GM20000 (cell line): ENCODE measurements around the gene DOC2A.

Source experiments
- DNase-seq: peaks from one replicate; pipeline ENCODE4 v3.0.0; 2012; ENCODE audit warnings: low spot score
- TF ChIP-seq, protein P1 (sequence below): IDR thresholded peaks from 2 replicates; pipeline ENCODE4 v1.5.1; 2012; ENCODE audit warnings: mild to moderate bottlenecking, control low read depth; ENCODE audit errors: extremely low read depth, missing control alignments

The DOC2A gene

DNA sequence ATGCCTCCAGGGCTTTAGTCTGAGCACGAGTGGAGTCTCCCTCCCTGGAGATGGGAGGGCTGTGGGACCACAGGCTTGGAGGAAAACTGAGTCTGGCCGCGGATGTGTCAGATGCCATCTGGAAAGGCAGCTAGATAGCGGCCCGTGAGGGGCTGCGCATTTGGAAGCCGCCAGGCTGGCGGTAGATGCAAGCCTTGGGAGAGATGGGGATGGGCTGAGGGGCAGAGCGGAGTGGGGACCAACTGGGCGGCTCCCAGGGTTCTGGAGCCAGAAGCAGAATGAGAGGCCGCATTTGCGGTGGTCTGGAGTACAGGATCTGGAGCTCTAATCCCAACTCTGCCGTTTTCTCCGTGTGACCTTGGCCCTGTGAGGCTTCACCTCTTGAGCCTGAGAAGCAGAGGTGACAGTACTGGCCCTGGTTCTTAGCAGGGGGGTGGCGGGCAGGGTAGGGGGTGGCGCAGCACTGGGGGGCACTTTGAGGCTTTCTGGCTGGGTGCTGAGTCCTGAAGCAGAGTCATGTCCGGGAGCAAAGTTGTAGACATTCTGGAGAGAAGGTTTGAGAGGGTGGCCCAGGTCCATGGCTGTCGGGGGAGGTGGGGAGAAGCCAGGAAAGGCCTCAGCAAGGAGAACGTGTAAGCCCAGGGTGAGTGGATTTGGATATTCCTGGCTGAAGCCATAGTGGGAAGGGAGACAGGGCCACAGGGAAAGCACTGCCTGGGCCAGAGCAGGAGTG is 8.0 kb downstream of the DOC2A start:
- TF ChIP-seq, protein P1, sequence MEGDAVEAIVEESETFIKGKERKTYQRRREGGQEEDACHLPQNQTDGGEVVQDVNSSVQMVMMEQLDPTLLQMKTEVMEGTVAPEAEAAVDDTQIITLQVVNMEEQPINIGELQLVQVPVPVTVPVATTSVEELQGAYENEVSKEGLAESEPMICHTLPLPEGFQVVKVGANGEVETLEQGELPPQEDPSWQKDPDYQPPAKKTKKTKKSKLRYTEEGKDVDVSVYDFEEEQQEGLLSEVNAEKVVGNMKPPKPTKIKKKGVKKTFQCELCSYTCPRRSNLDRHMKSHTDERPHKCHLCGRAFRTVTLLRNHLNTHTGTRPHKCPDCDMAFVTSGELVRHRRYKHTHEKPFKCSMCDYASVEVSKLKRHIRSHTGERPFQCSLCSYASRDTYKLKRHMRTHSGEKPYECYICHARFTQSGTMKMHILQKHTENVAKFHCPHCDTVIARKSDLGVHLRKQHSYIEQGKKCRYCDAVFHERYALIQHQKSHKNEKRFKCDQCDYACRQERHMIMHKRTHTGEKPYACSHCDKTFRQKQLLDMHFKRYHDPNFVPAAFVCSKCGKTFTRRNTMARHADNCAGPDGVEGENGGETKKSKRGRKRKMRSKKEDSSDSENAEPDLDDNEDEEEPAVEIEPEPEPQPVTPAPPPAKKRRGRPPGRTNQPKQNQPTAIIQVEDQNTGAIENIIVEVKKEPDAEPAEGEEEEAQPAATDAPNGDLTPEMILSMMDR = no peak
- no peak for DNase-seq

DNA sequence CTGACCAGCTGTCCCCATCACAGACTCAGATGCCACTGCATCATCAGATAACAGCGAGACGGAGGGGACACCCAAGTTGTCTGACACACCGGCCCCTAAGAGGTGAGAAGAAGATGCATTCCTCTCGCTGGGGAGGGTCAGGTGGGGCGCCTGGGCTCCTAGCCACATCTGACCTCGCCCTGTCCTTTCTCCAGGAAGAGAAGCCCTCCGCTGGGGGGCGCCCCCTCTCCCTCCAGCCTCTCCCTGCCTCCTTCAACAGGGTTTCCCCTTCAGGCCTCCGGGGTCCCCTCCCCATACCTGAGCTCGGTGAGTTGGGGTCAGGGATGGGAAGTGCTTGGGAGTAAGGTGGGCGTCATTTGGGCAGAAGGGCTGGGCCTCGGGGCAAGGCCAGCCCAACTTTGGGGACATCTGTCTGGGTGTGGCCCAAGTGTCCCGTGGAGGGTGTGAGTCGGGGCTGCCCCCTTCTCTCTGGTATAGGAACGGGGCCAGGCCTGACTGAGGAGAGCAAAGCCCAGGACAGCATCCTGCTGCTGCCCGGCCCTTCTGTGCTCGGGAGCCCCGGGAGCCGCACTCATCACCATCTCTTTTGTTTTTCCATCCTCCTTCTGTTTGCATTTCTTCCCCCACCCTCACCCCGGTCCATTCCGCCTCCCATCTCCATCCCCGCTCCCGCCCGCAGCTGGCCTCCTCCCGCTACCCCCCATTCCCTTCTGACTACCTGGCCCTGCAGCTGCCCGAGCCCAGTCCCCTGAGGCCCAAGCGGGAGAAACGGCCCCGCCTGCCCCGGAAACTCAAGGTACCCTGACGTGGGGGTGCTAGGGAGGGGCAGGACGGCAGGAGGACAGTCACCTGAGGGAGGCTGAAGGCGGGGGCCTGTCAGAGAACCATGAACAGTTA is 9.8 kb downstream of the DOC2A start:
- TF ChIP-seq, protein P1 = no peak
- DNase-seq = no peak

DNA sequence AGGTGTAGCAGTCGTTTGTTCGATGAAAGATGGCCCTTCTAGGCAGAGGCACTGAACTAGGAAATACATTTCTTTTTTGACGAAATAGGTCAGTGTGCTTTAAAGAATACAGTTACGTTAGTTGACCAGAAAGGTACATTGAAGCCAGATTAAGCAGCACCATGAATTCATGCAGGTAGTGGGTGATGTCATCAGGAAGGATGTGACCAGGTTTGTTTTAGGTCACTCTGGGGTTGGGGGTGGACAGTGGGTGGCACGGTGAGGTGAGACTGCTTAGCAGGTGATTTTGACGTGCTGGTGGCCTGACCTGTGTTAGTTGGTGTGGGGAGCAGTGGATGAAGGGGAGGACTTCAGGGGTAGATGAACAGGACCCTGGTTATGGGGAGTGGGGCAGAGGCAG is 11.2 kb downstream of the DOC2A start:
- TF ChIP-seq, protein P1 = no peak

DNA sequence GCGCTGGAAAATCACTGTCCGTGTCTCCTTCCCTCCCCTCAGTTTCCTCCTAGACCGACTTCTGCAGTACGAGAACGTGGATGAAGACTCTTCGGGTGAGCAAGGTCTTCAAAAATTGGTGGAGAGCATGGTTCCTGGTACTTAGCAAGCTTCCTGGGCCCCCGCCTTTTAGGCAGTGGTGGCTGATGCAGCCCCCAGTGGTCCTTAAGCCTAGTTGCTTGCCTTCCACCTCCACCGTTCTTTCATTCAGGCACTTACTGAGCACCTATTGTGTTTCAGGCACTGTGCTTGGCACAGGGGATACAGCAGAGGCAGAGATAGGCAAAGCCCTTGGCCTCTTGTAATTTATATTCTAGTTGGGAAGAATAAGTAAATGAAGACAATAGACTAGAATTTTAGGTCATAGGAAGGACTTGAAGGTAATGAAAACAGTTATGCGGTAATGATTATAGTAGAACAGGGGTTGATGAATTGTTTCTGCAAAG is 14.0 kb downstream of the DOC2A start:
- TF ChIP-seq, protein P1 = no peak
- no peak for DNase-seq

More for the DNA sequence above, 11.2 kb downstream of the DOC2A start:
- DNase-seq = no peak

DNA sequence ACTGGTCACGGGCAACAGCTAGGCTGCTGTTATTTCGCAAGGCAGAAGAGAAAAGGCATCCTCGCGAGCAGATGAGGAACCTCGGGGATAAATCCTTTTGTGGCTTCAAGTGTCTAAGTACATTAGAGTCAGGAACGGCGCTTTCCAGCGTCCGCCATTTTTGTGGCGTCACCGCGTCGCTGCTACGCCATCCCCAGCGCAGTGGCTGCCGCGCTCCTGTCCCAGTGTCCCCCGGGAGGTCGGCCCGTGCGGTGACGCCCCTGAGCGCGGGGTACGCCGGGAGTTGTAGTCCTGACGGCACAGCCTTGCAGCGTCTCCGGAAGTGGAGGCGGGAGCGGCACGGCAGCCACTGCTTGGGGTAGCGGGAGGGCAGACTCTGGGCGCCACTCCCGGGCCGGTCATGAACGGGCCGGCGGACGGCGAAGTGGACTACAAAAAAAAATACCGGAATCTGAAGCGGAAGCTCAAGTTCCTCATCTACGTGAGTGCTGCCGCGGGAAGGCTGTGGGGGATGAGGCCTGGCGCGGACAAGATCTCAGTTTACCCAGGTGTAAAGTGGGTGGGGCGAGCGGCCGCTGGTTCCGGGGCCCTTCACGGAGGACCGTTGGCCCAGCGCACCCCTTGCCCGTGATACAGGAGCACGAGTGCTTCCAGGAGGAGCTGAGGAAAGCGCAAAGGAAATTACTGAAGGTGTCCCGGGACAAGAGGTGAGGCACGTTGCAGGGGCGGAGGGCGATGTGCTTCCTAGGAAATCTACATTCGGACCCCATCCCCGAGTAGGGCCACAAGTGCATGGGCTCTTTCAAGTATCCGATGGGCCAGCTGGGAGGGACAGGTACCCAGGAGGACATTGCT is 14.7 kb downstream of the DOC2A start, which contains the start of gene INO80E:
INO80E (plus strand) TSS at position 331 of the 855 bp plus-strand sequence; CDS start at position 401, 70 bp downstream.
- TF ChIP-seq, protein P1 = no peak
- peak; percentile 99 for DNase-seq

DNA sequence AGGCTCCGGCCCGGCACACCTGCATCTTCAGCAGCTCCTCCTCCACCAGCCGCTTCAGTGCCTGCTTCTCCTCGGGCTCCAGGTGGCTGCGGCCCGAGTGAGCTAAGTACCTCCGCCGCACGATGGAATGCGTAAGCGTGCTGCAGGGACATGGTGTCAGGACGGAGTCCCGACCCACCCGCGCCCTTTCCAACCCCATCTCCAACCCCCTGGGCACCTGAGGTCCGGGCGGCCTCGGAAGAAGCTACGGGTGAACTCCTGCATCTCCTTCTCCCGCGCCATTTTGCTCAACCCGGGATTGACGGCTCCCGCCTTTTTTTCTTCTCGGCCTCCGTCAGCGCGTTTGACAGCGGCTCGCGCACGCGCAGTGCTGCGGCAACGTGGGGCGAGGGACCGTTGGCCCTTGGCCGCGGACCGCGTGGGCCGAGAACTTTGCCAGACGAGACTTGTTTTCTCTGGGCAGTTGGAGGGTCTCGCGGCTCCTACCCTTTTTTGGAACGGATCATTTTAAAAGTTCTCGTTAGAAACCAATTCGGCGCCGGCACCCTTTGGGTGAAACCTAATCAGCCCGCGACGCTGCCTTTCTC is 15.4 kb downstream of the DOC2A start, which contains the start of gene HIRIP3:
HIRIP3 (minus strand) TSS at position 294 of the 587 bp plus-strand sequence; CDS start at position 282, 12 bp downstream.
- TF ChIP-seq, protein P1 = no peak
- peak; percentile 94 for DNase-seq
